B cell (primary cell): ENCODE data around the gene FAM107B.

ENCODE experiments used
- EZH2 ChIP-seq: IDR thresholded peaks from 2 replicates; pipeline ENCODE4 v1.6.1; 2012; ENCODE audit warnings: borderline replicate concordance, low read depth, mild to moderate bottlenecking, moderate library complexity, low read length; ENCODE audit not compliant: insufficient read depth, poor library complexity, severe bottlenecking
- TF ChIP-seq, protein P1 (sequence below): fragments of 200-600 bp; IDR thresholded peaks from one replicate; pipeline ENCODE4 v1.8.0; 2022; ENCODE audit warnings: antibody characterized with exemption, mild to moderate bottlenecking

DNA sequence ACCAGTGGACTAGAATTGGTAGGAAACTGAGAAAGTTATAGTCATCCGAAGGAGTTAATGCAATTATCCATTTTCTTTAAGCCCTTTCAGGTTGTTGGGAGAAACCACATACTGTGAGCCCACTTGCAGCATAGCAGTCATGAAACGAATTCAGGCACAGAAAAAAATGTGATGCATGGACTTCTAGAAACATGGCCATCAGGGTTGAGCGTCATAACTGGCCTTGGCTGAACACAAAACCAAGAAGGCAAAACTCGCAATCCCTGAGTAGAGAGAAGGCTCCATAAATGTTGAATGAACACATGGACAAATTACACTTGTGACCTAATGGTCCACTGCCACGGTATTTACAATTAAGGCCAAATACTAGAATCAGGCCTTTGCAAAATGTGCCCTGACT, 121.9 kb downstream of the FAM107B start:
- TF ChIP-seq, protein P1, sequence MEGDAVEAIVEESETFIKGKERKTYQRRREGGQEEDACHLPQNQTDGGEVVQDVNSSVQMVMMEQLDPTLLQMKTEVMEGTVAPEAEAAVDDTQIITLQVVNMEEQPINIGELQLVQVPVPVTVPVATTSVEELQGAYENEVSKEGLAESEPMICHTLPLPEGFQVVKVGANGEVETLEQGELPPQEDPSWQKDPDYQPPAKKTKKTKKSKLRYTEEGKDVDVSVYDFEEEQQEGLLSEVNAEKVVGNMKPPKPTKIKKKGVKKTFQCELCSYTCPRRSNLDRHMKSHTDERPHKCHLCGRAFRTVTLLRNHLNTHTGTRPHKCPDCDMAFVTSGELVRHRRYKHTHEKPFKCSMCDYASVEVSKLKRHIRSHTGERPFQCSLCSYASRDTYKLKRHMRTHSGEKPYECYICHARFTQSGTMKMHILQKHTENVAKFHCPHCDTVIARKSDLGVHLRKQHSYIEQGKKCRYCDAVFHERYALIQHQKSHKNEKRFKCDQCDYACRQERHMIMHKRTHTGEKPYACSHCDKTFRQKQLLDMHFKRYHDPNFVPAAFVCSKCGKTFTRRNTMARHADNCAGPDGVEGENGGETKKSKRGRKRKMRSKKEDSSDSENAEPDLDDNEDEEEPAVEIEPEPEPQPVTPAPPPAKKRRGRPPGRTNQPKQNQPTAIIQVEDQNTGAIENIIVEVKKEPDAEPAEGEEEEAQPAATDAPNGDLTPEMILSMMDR: no peak
- TF ChIP-seq EZH2: no peak
